Chondrocyte (in vitro differentiated cells): ENCODE measurements around the gene NAA40. TPM values are rescaled to one million over a fixed set of nuclear protein-coding genes. Genes with fewer than 3 reads are reported as not detected.

Source experiments
- DNase-seq: peaks from one replicate; pipeline ENCODE4 v3.0.0; 2021; ENCODE audit warnings: mixed read lengths, low spot score
- H3K27ac Mint-ChIP-seq: one replicate; pipeline ENCODE4 v1.8.0; 2021; ENCODE audit warnings: mild to moderate bottlenecking, moderate library complexity, mixed read lengths; ENCODE audit not compliant: unreplicated experiment
- H3K27me3 Mint-ChIP-seq: 2 replicates; pipeline ENCODE4 v1.8.0; 2021; ENCODE audit warnings: low read depth, mixed read lengths
- H3K36me3 Mint-ChIP-seq: 2 replicates; pipeline ENCODE4 v1.8.0; 2021; ENCODE audit warnings: low read depth, mixed read lengths
- H3K4me1 Mint-ChIP-seq: 2 replicates; pipeline ENCODE4 v1.8.0; 2021; ENCODE audit warnings: low read depth, mild to moderate bottlenecking, mixed read lengths
- H3K4me3 Mint-ChIP-seq: one replicate; pipeline ENCODE4 v1.8.0; 2021; ENCODE audit warnings: mild to moderate bottlenecking, moderate library complexity, mixed read lengths; ENCODE audit not compliant: unreplicated experiment
- H3K9me3 Mint-ChIP-seq: 2 replicates; pipeline ENCODE4 v1.8.0; 2021; ENCODE audit warnings: low read depth, mixed read lengths
- total RNA-seq: library from RNA; stranded (reverse); gene quantifications from 3 replicates; pipeline ENCODE4 v1.2.1, GENCODE V29; 2021
- TF ChIP-seq, protein P1 (sequence below): fragments of 200-600 bp; sonication (generic); IDR thresholded peaks from 2 replicates; pipeline ENCODE4 v1.5.0; 2021; ENCODE audit warnings: antibody characterized with exemption, mild to moderate bottlenecking, moderate library complexity

Gene NAA40
- total RNA-seq, 1 donor from 2014 or later, result 17.7 TPM

DNA sequence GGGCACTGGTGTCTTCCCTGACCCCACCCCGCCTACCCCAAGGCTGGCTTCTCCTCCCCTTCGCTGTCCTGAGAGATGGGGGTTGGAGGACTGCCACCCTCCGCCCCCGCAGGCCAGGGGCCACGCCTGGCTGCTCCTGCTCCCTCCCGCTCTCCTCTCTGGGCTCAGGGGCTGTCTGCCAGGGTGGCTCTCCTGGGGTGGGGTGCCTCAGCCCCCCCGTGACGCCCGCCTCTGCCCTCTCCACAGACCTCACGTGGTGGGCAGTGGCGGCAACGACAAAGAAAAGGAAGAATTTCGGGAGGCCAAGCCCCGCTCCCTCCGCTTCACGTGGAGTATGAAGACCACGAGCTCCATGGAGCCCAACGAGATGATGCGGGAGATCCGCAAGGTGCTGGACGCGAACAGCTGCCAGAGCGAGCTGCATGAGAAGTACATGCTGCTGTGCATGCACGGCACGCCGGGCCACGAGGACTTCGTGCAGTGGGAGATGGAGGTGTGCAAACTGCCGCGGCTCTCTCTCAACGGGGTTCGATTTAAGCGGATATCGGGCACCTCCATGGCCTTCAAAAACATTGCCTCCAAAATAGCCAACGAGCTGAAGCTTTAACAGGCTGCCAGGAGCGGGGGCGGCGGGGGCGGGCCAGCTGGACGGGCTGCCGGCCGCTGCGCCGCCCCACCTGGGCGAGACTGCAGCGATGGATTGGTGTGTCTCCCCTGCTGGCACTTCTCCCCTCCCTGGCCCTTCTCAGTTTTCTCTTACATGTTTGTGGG is 30.0 kb upstream of the NAA40 start:
- DNase-seq, result no peak
- Mint-ChIP-seq H3K27ac (no peak overlapping the region), H3K4me1 (peaks cover 3% of the 10 kb centered on the region), H3K9me3 (no peaks in the 10 kb centered on the region), H3K27me3 (no peaks in the 10 kb centered on the region), H3K4me3 (no peak overlapping the region), H3K36me3 (peaks cover 11% of the 10 kb centered on the region)
- TF ChIP-seq, protein P1, sequence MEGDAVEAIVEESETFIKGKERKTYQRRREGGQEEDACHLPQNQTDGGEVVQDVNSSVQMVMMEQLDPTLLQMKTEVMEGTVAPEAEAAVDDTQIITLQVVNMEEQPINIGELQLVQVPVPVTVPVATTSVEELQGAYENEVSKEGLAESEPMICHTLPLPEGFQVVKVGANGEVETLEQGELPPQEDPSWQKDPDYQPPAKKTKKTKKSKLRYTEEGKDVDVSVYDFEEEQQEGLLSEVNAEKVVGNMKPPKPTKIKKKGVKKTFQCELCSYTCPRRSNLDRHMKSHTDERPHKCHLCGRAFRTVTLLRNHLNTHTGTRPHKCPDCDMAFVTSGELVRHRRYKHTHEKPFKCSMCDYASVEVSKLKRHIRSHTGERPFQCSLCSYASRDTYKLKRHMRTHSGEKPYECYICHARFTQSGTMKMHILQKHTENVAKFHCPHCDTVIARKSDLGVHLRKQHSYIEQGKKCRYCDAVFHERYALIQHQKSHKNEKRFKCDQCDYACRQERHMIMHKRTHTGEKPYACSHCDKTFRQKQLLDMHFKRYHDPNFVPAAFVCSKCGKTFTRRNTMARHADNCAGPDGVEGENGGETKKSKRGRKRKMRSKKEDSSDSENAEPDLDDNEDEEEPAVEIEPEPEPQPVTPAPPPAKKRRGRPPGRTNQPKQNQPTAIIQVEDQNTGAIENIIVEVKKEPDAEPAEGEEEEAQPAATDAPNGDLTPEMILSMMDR, result no peak

DNA sequence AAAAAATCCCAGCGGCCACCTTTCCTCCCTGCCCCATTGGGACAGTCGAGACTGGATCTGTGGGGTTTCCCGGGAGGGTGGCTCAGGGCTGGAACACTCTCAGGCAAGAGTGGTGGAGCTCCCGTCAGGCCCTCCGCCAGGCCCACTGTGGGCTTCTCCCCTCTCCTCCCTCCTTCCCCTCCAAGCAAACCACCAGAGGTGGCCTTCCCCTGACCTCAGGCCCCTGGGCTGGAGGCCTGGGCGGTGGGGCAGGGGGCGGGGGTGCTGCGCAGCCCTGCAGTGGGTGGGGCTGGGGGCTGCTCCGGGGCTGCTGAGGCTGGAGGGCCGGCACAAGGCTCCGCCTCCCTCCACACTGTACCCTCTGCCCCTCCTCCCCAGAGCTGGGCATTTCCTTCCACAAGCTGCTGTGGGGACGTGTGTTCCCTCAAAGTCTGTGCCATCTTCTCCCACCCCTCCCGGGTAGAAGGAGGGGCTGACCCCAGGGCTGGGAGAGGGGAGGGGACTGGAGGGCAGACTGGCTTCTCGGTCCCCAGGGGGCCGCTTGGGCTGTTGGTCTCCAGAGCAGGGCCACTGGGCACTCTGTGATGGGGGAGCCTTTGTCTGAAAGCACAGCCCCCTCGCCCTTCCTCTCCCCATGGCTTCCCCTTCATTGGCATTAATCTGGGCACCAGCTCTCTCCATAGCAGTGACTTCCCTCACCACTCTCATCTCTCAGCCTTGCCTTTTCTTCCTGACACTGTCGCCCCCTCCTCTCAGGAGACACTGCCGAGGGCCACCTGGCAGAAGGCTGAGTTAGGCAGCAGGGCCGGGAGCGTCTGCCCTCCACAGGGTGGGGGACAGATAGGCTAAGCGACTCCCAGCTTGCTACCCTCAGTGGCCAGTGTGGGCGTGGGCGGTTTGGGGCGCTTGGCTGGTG is 29.0 kb upstream of the NAA40 start:
- H3K4me3 Mint-ChIP-seq, result no peak overlapping the region
- H3K36me3 Mint-ChIP-seq, result peaks cover 5% of the 10 kb centered on the region
- no peaks in the 10 kb centered on the region for H3K27me3 Mint-ChIP-seq
- no peak for DNase-seq
- H3K27ac Mint-ChIP-seq, result peak overlapping the region; percentile 69
- TF ChIP-seq, protein P1, result no peak
- peaks cover 3% of the 10 kb centered on the region for H3K4me1 Mint-ChIP-seq
- no peaks in the 10 kb centered on the region for H3K9me3 Mint-ChIP-seq

DNA sequence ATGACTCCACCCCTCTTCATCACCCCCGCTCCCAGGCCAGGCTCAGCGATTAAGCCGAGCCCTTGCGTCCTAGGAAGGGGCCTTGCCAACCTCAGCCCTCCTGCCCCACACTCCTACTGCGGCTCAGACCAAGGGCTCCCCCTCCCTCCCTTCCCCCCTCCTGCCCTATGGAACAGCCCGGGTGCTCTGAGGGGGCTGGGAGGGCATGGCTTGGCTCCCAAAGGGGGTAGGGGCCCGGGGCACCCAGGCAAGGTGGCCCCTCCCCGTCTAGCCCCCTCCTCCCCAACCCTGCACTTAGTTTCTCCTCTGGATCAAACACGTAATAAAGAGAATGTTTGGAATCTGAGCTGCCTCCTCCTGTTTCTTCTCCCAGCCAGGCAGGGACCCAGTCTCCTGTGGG is 28.1 kb upstream of the NAA40 start:
- DNase-seq, result no peak
- TF ChIP-seq, protein P1, result no peak
- no peaks in the 10 kb centered on the region for H3K27me3 Mint-ChIP-seq
- H3K27ac Mint-ChIP-seq, result no peak overlapping the region
- H3K4me3 Mint-ChIP-seq, result no peak overlapping the region
- H3K36me3 Mint-ChIP-seq, result peaks cover 5% of the 10 kb centered on the region
- no peaks in the 10 kb centered on the region for H3K9me3 Mint-ChIP-seq
- H3K4me1 Mint-ChIP-seq, result peaks cover 5% of the 10 kb centered on the region

DNA sequence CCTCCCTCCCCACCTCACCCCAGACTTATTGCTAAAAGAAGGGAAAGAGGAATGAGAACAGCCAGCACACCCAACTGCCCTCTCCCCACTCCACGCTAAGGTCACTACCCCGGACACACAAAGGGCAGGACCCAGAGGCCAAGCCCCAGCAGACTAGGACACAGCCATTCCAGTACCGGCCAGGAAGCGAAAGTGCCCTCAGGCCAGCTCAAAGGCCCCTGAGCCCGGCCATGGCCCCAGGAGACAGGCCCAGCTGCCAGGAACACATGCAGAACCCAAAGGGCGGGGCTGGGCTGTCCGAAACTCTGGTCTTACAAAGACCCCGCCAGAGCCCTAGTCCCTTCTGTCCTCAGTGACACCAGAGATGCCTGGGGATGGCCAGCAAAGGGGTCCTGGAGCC is 27.4 kb upstream of the NAA40 start:
- no peak for DNase-seq
- Mint-ChIP-seq H3K9me3 (no peaks in the 10 kb centered on the region), H3K27me3 (no peaks in the 10 kb centered on the region), H3K4me1 (peaks cover 9% of the 10 kb centered on the region), H3K27ac (peak overlapping the region; percentile 61), H3K4me3 (no peak overlapping the region), H3K36me3 (peaks cover 2% of the 10 kb centered on the region)
- TF ChIP-seq, protein P1, result no peak

DNA sequence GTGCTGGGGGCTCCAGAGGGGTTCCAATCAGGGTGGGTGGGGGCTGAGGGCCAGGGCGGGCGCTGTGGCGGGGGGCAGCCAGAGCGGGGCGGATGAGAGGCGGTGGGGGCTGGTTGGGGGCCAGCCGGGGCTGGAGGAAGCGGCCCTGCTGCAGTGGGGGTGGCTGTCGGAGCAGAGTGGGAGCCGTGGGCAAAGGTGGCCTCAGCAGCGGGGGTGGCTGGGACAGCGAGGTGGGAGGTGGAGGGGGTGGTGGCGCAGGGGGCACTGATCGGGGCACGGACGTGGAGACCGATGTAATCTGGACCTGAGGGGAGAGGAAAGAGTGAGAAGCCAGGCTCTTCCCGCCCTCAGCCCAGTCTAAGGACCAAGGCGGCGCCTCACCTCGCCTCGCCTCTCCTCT is 26.9 kb upstream of the NAA40 start:
- no peak for DNase-seq
- Mint-ChIP-seq H3K27ac (no peak overlapping the region), H3K4me3 (no peak overlapping the region), H3K27me3 (no peaks in the 10 kb centered on the region), H3K36me3 (peaks cover 2% of the 10 kb centered on the region), H3K9me3 (no peaks in the 10 kb centered on the region), H3K4me1 (peaks cover 9% of the 10 kb centered on the region)
- TF ChIP-seq, protein P1, result no peak
